GM10248 (cell line): Measurements from ENCODE around the gene AZU1.

ENCODE experiments used
- CTCF ChIA-PET: fragments of 300-600 bp; sonication (Branson Sonifier 250); formaldehyde crosslinking; extraction: SDS; loops from one replicate; lab custom pipeline; 2021; ENCODE audit warnings: antibody characterized with exemption; lab: Yijun Ruan, JAX
- POLR2A ChIA-PET: fragments of 350-650 bp; sonication (Branson Sonifier 250); formaldehyde crosslinking; extraction: SDS; loops from one replicate; lab custom pipeline; 2020; ENCODE audit warnings: antibody characterized with exemption; lab: Yijun Ruan, JAX
- DNase-seq: peaks from one replicate; pipeline ENCODE4 v3.0.0; 2012; ENCODE audit errors: extremely low spot score
- CTCF ChIP-seq: IDR thresholded peaks from 2 replicates; pipeline ENCODE4 v1.5.1; 2012; ENCODE audit warnings: mild to moderate bottlenecking, low read depth; ENCODE audit errors: extremely low read depth, missing control alignments, control extremely low read depth

AZU1 gene

GRCh38 chr19:791567-792305 lies 35.9 kb upstream of the AZU1 start:
- CTCF ChIA-PET = interaction anchor here (1.4 kb wide), 1 partner anchor 22 kb away, joined by 4 read pairs; no protein-coding TSS in a partner anchor
- POLR2A ChIA-PET = no interaction called here
- DNase-seq = no peak
- TF ChIP-seq CTCF = no peak

- DNase-seq = no peak
- no peak for TF ChIP-seq CTCF
- CTCF ChIA-PET = interaction anchor here (1.4 kb wide), 1 partner anchor 23 kb away, joined by 4 read pairs; no protein-coding TSS in a partner anchor
- POLR2A ChIA-PET = no interaction called here
Observed at GRCh38 chr19:792306-792885, 35.2 kb upstream of the AZU1 start.

GRCh38 chr19:793806-794205 lies 33.8 kb upstream of the AZU1 start:
- no peak for DNase-seq
- no peak for TF ChIP-seq CTCF
- POLR2A ChIA-PET = interaction anchor here (0.6 kb wide), 2 partner anchors 233 to 1486 kb away, joined by 4 to 7 read pairs; partner anchors contain the start of gene CNN2
- CTCF ChIA-PET = no interaction called here

- CTCF ChIA-PET = interaction anchor here (1.0 to 1.6 kb wide), 2 partner anchors 26 to 43 kb away, joined by 3 read pairs; no protein-coding TSS in a partner anchor
- POLR2A ChIA-PET = interaction anchor here (0.6 kb wide), 1 partner anchor 111 kb away, joined by 4 read pairs; no protein-coding TSS in a partner anchor
- no peak for DNase-seq
- no peak for TF ChIP-seq CTCF
Observed at GRCh38 chr19:795073-795611, 32.5 kb upstream of the AZU1 start.

- ChIA-PET POLR2A (interaction anchor here (0.6 to 1.0 kb wide), 2 partner anchors 110 to 217 kb away, joined by 3 to 4 read pairs; no protein-coding TSS in a partner anchor), CTCF (interaction anchor here (1.0 to 1.6 kb wide), 2 partner anchors 27 to 43 kb away, joined by 3 read pairs; no protein-coding TSS in a partner anchor)
- no peak for TF ChIP-seq CTCF
- no peak for DNase-seq
Observed at GRCh38 chr19:795691-796581, 31.7 kb upstream of the AZU1 start.
